Head of caudate nucleus (tissue), 42 donors: ENCODE data around the gene RNF133.

ENCODE experiments used
- DNase-seq, 42 donors: peaks; one replicate each; pipeline versions ENCODE4 v3.0.0 to v3.0.0-alpha.2; 2020 to 2021; ENCODE audit warnings: mixed read lengths in 7 of 42
- intact Hi-C: fragments of 100-400 bp; cut with DNase I; formaldehyde crosslinking; loops from one replicate; pipeline ENCODE4 v1.15.0; 2022

The RNF133 gene

GRCh38 chr7:122699017-122699416, at the start of gene RNF133:
Gene RNF133, minus strand, starts transcription at chr7:122699117. Its CDS starts 199 bp downstream, at chr7:122698918.
- no peak for DNase-seq
- intact Hi-C loops = no loop called here

- intact Hi-C loops = no loop called here
- DNase-seq = no peak
Observed at GRCh38 chr7:122748195-122748594, 49.3 kb upstream of the RNF133 start.

- intact Hi-C loops = no loop called here
- DNase-seq = no peak
Observed at GRCh38 chr7:122746948-122747347, 48.0 kb upstream of the RNF133 start.

GRCh38 chr7:122743211-122743610, 44.3 kb upstream of the RNF133 start:
- intact Hi-C loops = no loop called here
- DNase-seq = no peak

GRCh38 chr7:122738947-122739346, 40.0 kb upstream of the RNF133 start:
- intact Hi-C loops = no loop called here
- no peak for DNase-seq

- intact Hi-C loops = no loop called here
- no peak for DNase-seq
Observed at GRCh38 chr7:122736183-122736582, 37.3 kb upstream of the RNF133 start.

GRCh38 chr7:122727759-122728158, 28.8 kb upstream of the RNF133 start:
- DNase-seq = no peak
- intact Hi-C loops = no loop called here

GRCh38 chr7:122727354-122727753, 28.4 kb upstream of the RNF133 start:
- no peak for DNase-seq
- intact Hi-C loops = no loop called here

- no peak for DNase-seq
- intact Hi-C loops = no loop called here
Observed at GRCh38 chr7:122726881-122727280, 28.0 kb upstream of the RNF133 start.

GRCh38 chr7:122724366-122724765, 25.4 kb upstream of the RNF133 start:
- intact Hi-C loops = no loop called here
- DNase-seq = no peak

GRCh38 chr7:122719010-122719578, 20.2 kb upstream of the RNF133 start:
- intact Hi-C loops = no loop called here
- no peak for DNase-seq

- no peak for DNase-seq
- intact Hi-C loops = no loop called here
Observed at GRCh38 chr7:122717356-122718089, 18.6 kb upstream of the RNF133 start.

GRCh38 chr7:122715183-122715582, 16.3 kb upstream of the RNF133 start:
- no peak for DNase-seq
- intact Hi-C loops = no loop called here

- intact Hi-C loops = no loop called here
- DNase-seq = no peak
Observed at GRCh38 chr7:122710916-122711315, 12.0 kb upstream of the RNF133 start.

GRCh38 chr7:122709930-122710646, 11.2 kb upstream of the RNF133 start:
- no peak for DNase-seq
- intact Hi-C loops = no loop called here

GRCh38 chr7:122706836-122707235, 7.9 kb upstream of the RNF133 start:
- no peak for DNase-seq
- intact Hi-C loops = no loop called here

GRCh38 chr7:122702872-122703510, 4.1 kb upstream of the RNF133 start, which contains the start of gene RNF148:
Gene RNF148, minus strand, starts transcription at chr7:122702922. Its CDS starts 172 bp downstream, at chr7:122702750.
- intact Hi-C loops = no loop called here
- DNase-seq = no peak

GRCh38 chr7:122695816-122696215, 3.1 kb downstream of the RNF133 start:
- intact Hi-C loops = no loop called here
- no peak for DNase-seq

- DNase-seq = no peak
- intact Hi-C loops = no loop called here
Observed at GRCh38 chr7:122694697-122695096, 4.2 kb downstream of the RNF133 start.

GRCh38 chr7:122692769-122693309, 6.1 kb downstream of the RNF133 start:
- intact Hi-C loops = no loop called here
- no peak for DNase-seq
